HG03378 (cell line): ENCODE results near the gene TOP3A.
"Not testable (repeated sequence)": the region's sequence is repeated elsewhere in the genome, so short reads cannot be mapped to it uniquely, and the experiment has no call there.

Source experiments
- ATAC-seq: cut with Tn5 transposase; IDR thresholded peaks from one replicate; pipeline ENCODE4 v1.9.1; 2021; ENCODE audit warnings: mild to moderate bottlenecking, moderate library complexity; ENCODE audit not compliant: unreplicated experiment

TOP3A gene

GRCh38 chr17:18314731-18315561 lies at the start of gene TOP3A, which contains the start of gene SMCR8:
TSS of gene TOP3A (minus strand) at chr17:18314994. CDS start at chr17:18314778, 216 bp downstream.
TSS of gene SMCR8 (plus strand) at chr17:18315293. CDS start at chr17:18315790, 497 bp downstream.
- peak; percentile 57 for ATAC-seq

GRCh38 chr17:18364166-18364565 lies 49.4 kb upstream of the TOP3A start:
- no peak for ATAC-seq

- peak; percentile 80 for ATAC-seq
Measured at GRCh38 chr17:18363101-18364049, 48.6 kb upstream of the TOP3A start, which contains the start of gene SHMT1. TSS of gene SHMT1 (minus strand) at chr17:18363550. CDS start at chr17:18355981, 7,569 bp downstream.

- ATAC-seq = no peak
Measured at GRCh38 chr17:18362698-18363100, 47.9 kb upstream of the TOP3A start.

- ATAC-seq = no peak
Measured at GRCh38 chr17:18361837-18362697, 47.3 kb upstream of the TOP3A start.

- ATAC-seq = no peak
Measured at GRCh38 chr17:18360518-18360917, 45.7 kb upstream of the TOP3A start.

GRCh38 chr17:18356624-18357023 lies 41.8 kb upstream of the TOP3A start:
- no peak for ATAC-seq

GRCh38 chr17:18353541-18353940 lies 38.7 kb upstream of the TOP3A start:
- no peak for ATAC-seq

- ATAC-seq = no peak
Measured at GRCh38 chr17:18344021-18344420, 29.2 kb upstream of the TOP3A start.

- ATAC-seq = no peak
Measured at GRCh38 chr17:18339933-18340332, 25.1 kb upstream of the TOP3A start.

GRCh38 chr17:18338158-18338557 lies 23.4 kb upstream of the TOP3A start:
- ATAC-seq = not testable (repeated sequence)

GRCh38 chr17:18332909-18333489 lies 18.2 kb upstream of the TOP3A start:
- ATAC-seq = no peak

- no peak for ATAC-seq
Measured at GRCh38 chr17:18331879-18332278, 17.1 kb upstream of the TOP3A start.

GRCh38 chr17:18328643-18329204 lies 13.9 kb upstream of the TOP3A start:
- no peak for ATAC-seq

- ATAC-seq = no peak
Measured at GRCh38 chr17:18327556-18327955, 12.8 kb upstream of the TOP3A start.

- no peak for ATAC-seq
Measured at GRCh38 chr17:18327093-18327492, 12.3 kb upstream of the TOP3A start.

- no peak for ATAC-seq
Measured at GRCh38 chr17:18326572-18326971, 11.8 kb upstream of the TOP3A start.

GRCh38 chr17:18326039-18326438 lies 11.2 kb upstream of the TOP3A start:
- no peak for ATAC-seq

GRCh38 chr17:18324140-18325050 lies 9.6 kb upstream of the TOP3A start:
- no peak for ATAC-seq
